Ovary (tissue), 9 donors: ENCODE measurements around the gene CNOT3. TPM values are rescaled to one million over a fixed set of nuclear protein-coding genes. Genes with fewer than 3 reads are reported as not detected.

Experiments used
- DNase-seq, 5 donors: peaks; one replicate each; pipeline ENCODE4 v3.0.0-alpha.2; 2019 to 2020
- H3K27ac ChIP-seq, 2 donors: fragments of 200-600 bp; one replicate each; pipeline versions ENCODE4 v1.5.1 to v1.8.0; 2019 to 2022
- H3K27me3 ChIP-seq: fragments of 200-600 bp; one replicate; pipeline ENCODE4 v1.8.0; 2022
- H3K36me3 ChIP-seq: fragments of 200-600 bp; sonication (generic); one replicate; pipeline ENCODE4 v1.5.1; 2019
- H3K4me1 ChIP-seq: one replicate; pipeline ENCODE4 v1.8.1; 2013; ENCODE audit warnings: mild to moderate bottlenecking, moderate library complexity; ENCODE audit not compliant: insufficient read depth
- H3K4me3 ChIP-seq: fragments of 200-600 bp; sonication (generic); one replicate; pipeline ENCODE4 v1.5.1; 2017
- H3K9me3 ChIP-seq, 2 donors: fragments of 200-600 bp in 1 of 2; sonication (generic) in 1 of 2; one replicate each; pipeline versions ENCODE4 v1.5.1 to v1.8.1; 2013 to 2019; ENCODE audit warnings: mild to moderate bottlenecking in 1 of 2, moderate library complexity in 1 of 2
- CTCF ChIP-seq, 3 donors: fragments of 450-650 bp in 2 of 3; fragments of 200-600 bp in 1 of 3; IDR thresholded peaks; one replicate each; pipeline versions ENCODE4 v1.5.1 to v1.8.0; 2016 to 2022; ENCODE audit warnings: antibody characterized with exemption in 3 of 3, mild to moderate bottlenecking in 1 of 3
- EP300 ChIP-seq: sonication (generic); formaldehyde crosslinking; IDR thresholded peaks from one replicate; pipeline ENCODE4 v1.6.1; 2017; ENCODE audit warnings: antibody characterized with exemption
- POLR2A ChIP-seq: fragments of 450-650 bp; IDR thresholded peaks from one replicate; pipeline ENCODE4 v1.6.1; 2017; ENCODE audit warnings: antibody characterized with exemption, mild to moderate bottlenecking, moderate library complexity
- WGBS, 3 donors: extraction: QIAGEN DNeasy Blood & Tissue Kit in 1 of 3; methylation state at CpG; one replicate each; pipeline versions ENCODE4 v1.1.5 to v1.1.7; 2013 to 2017; 5-methylcytosine and 5-hydroxymethylcytosine counted together
- intact Hi-C, 4 donors: fragments of 100-400 bp; cut with DNase I; formaldehyde crosslinking; loops; one replicate each; pipeline versions ENCODE4 v1.11.0 to v1.15.1; 2022 to 2023
- polyA plus RNA-seq, 2 donors: library from polyadenylated mRNA; stranded (reverse); fragments of 200-250 nt in 1 of 2; fragments of 350-450 nt in 1 of 2; fragmentation: Illumina TruSeq in 1 of 2; extraction: RNeasy Lipid Tissue Mini Kit (QIAGEN cat#74804) in 1 of 2; gene quantifications; one replicate each; pipeline ENCODE4 v1.2.3, GENCODE V29; 2013 to 2014
- total RNA-seq, 7 donors: library from RNA; depleted of rRNA in 2 of 7; stranded (reverse); fragments of >200 nt in 2 of 7; fragmentation: NEBNext Ultra II Directional in 3 of 7; extraction: Animal tissue kit (Norgen Biotek cat#: 25700) in 3 of 7; gene quantifications; one replicate each; pipeline versions ENCODE4 v1.1.0 to v1.2.4, GENCODE V29; 2016 to 2023
- donor health status: DM: no; HTN: no; CAD: no; lungs with moderate emphysema.
- donor health status: DM: no; HTN: no; CAD: no.
- donor health status: Bipolar disorder and iron deficiency.
- donor health status: DM: yes; HTN: yes; CAD: no.
- donor health status: DM: no; HTN: no; CAD: no.
- donor health status: DM: yes; HTN: yes; CAD: no.

The CNOT3 gene
- total and polyA plus RNA-seq, 9 donors: 14.4 to 65.6 (median 41.6) TPM

DNA sequence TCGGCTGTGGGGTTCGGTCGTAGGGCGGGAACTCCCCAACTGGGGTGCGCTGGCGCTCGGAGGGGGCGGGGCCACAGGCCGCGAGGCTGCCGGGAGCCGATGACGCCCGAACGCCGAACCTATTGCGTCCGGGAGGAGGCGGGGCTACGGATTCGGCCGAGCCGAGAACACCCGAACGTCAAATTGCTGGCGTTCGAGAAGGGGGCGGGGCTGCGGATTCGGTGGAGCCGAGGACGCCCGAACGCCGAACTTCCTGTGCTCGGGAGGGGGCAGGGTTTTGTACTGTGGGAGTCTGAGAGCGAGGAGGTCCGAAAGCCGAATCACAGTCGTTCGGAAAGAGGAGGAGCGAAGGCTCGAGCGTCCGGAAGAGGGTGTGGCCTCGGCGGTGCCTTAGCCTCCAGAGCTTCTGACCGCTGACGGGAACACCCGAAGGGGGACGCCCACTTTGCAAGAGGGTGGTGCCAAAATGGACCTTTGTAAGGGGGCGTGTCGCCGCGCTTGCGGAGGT lies 53.0 kb downstream of the CNOT3 start:
- intact Hi-C loops: no loop called here
- TF ChIP-seq POLR2A (no peak), EP300 (peak; percentile 24), CTCF (IDR thresholded peaks at IDR 0.05) (no peak)
- Histone ChIP-seq H3K27ac (peak overlapping the region; percentile 96 to 100), H3K4me1 (peaks cover 6% of the 10 kb centered on the region), H3K36me3 (no peaks in the 10 kb centered on the region), H3K4me3 (peak overlapping the region; percentile 66), H3K27me3 (no peaks in the 10 kb centered on the region), H3K9me3 (no peaks in the 10 kb centered on the region)
- 0 to 1% (median 1%) methylated on average over 43 to 56 of the region's 56 CpGs for WGBS, 3 donors
- DNase-seq: peak; percentile 100

DNA sequence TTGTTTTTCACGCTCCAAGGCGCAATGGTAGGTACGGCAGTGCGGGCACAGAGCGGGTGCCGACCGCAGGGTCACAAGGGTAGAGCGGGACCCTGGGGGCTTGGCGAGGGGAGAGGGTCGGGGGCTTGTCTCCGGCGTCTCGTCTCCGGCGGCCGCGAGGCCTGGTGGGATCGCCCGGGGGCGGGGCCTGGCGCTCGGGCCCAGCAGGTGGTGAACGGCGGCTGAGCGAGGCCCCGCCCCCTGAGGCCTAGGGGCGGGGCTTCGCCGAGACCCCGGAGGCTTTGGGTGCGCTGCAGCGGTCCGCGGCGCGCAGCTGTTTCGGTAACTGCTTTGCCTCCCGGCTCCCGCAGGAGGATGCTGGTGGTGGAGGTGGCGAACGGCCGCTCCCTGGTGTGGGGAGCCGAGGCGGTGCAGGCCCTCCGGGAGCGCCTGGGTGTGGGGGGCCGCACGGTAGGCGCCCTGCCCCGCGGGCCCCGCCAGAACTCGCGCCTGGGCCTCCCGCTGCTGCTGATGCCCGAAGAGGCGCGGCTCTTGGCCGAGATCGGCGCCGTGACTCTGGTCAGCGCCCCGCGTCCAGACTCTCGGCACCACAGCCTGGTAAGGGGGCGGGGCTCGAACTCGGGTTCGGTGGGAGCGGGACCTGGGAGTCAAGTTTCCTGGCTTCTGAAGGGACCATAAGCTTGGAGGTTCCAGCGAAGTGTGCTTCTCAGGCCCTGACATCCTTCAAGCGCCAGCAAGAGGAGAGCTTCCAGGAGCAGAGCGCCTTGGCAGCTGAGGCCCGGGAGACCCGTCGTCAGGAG lies 53.6 kb downstream of the CNOT3 start, which contains the start of gene TSEN34:
Gene TSEN34, plus strand, starts transcription at position 298 of the 800 bp plus-strand sequence. Its CDS starts 57 bp downstream, at position 355.
- DNase-seq: peak; percentile 90 to 95 (median 93)
- H3K4me1 ChIP-seq: peaks cover 6% of the 10 kb centered on the region
- intact Hi-C loops: no loop called here
- peak within 1 kb of the TSS; percentile 96 to 100 for H3K27ac ChIP-seq
- H3K27me3 ChIP-seq: no peaks in the 10 kb centered on the region
- no peaks in the 10 kb centered on the region for H3K9me3 ChIP-seq
- TF ChIP-seq EP300 (no peak), CTCF (IDR thresholded peaks at IDR 0.05) (peak in 1 of 3 donors; percentile 23), POLR2A (peak; percentile 83)
- WGBS, 3 donors: 1 to 2% (median 1%) methylated on average over 35 to 77 of the region's 77 CpGs
- H3K4me3 ChIP-seq: peak within 1 kb of the TSS; percentile 66
- no peaks in the 10 kb centered on the region for H3K36me3 ChIP-seq

GRCh38 chr19:54191811-54192453 lies 54.4 kb downstream of the CNOT3 start:
- intact Hi-C loops: no loop called here
- DNase-seq: peak in 3 of 5 donors; percentile 52 to 59 (median 54)
- WGBS, 3 donors: 41 to 54% (median 44%) methylated on average over 19 of the region's 19 CpGs

More at GRCh38 chr19:54191811-54192453, 54.4 kb downstream of the CNOT3 start:
- H3K9me3 ChIP-seq: no peaks in the 10 kb centered on the region
- peak overlapping the region; percentile 66 for H3K4me3 ChIP-seq
- no peak for TF ChIP-seq CTCF (IDR thresholded peaks at IDR 0.05)
- TF ChIP-seq POLR2A: no peak
- TF ChIP-seq EP300: no peak
- H3K27ac ChIP-seq: peak overlapping the region; percentile 96 to 100
- H3K36me3 ChIP-seq: no peaks in the 10 kb centered on the region
- no peaks in the 10 kb centered on the region for H3K27me3 ChIP-seq
- peaks cover 6% of the 10 kb centered on the region for H3K4me1 ChIP-seq
